DND-41 (cell line): Measurements from ENCODE around the gene CTSA.

Experiments
- ATAC-seq: fragments of 200-7000 bp; cut with Tn5 transposase; 3 replicates; pipeline ENCODE4 v1.9.1; 2021; ENCODE audit warnings: low read depth; ENCODE audit not compliant: insufficient read depth
- DNase-seq: peaks from one replicate; pipeline ENCODE4 v3.0.0-alpha.2; 2020
- H2AFZ ChIP-seq: 2 replicates; pipeline ENCODE4 v1.6.0; 2012; ENCODE audit warnings: low read depth, low read length
- H3K27ac ChIP-seq: 2 replicates; pipeline ENCODE4 v1.5.1; 2012; ENCODE audit warnings: low read length, inconsistent platforms
- H3K27me3 ChIP-seq: fragments of 200-600 bp; sonication (generic); 2 replicates; pipeline ENCODE4 v1.6.0; 2012; ENCODE audit warnings: low read length, mild to moderate bottlenecking, inconsistent platforms; ENCODE audit not compliant: insufficient read depth, poor library complexity
- H3K36me3 ChIP-seq: 2 replicates; pipeline ENCODE4 v1.5.1; 2012; ENCODE audit warnings: low read length, inconsistent platforms; ENCODE audit not compliant: insufficient read depth
- H3K4me1 ChIP-seq: 2 replicates; pipeline ENCODE4 v1.5.1; 2012; ENCODE audit warnings: mild to moderate bottlenecking, low read length; ENCODE audit not compliant: insufficient read depth
- H3K4me2 ChIP-seq: 2 replicates; pipeline ENCODE4 v1.6.0; 2012; ENCODE audit warnings: mild to moderate bottlenecking, moderate library complexity, low read length, inconsistent platforms; ENCODE audit not compliant: insufficient read depth
- H3K4me3 ChIP-seq, 2 experiments: fragments of 200-600 bp in 1 of 2; shearing (Covaris generic) in 1 of 2; 2 replicates each; pipeline ENCODE4 v1.5.1; 2012 to 2016; ENCODE audit warnings: inconsistent platforms in 2 of 2, low read length in 2 of 2, mild to moderate bottlenecking in 2 of 2, low read depth in 1 of 2, moderate library complexity in 1 of 2
- H3K79me2 ChIP-seq: 2 replicates; pipeline ENCODE4 v1.6.0; 2012; ENCODE audit warnings: low read length, inconsistent platforms; ENCODE audit not compliant: insufficient read depth
- H3K9ac ChIP-seq: 2 replicates; pipeline ENCODE4 v1.6.0; 2012; ENCODE audit warnings: low read depth, mild to moderate bottlenecking, inconsistent platforms, low read length, moderate library complexity
- H3K9me3 ChIP-seq: 2 replicates; pipeline ENCODE4 v1.5.1; 2012; ENCODE audit warnings: low read length, moderate library complexity, mild to moderate bottlenecking, inconsistent platforms; ENCODE audit not compliant: insufficient read depth, severe bottlenecking
- H4K20me1 ChIP-seq: 2 replicates; pipeline ENCODE4 v1.6.0; 2012; ENCODE audit warnings: low read length; ENCODE audit not compliant: insufficient read depth
- EZH2 ChIP-seq: IDR thresholded peaks from 3 replicates; pipeline ENCODE4 v1.6.1; 2012; ENCODE audit warnings: borderline replicate concordance, low read depth, mild to moderate bottlenecking, moderate library complexity, low read length, inconsistent platforms; ENCODE audit not compliant: severe bottlenecking
- TF ChIP-seq, protein P1 (sequence below): IDR thresholded peaks from 2 replicates; pipeline ENCODE4 v1.5.1; 2012; ENCODE audit warnings: borderline replicate concordance, low read length, moderate library complexity, mild to moderate bottlenecking; ENCODE audit not compliant: poor library complexity, severe bottlenecking; ENCODE audit errors: extremely low read depth

The CTSA gene

DNA sequence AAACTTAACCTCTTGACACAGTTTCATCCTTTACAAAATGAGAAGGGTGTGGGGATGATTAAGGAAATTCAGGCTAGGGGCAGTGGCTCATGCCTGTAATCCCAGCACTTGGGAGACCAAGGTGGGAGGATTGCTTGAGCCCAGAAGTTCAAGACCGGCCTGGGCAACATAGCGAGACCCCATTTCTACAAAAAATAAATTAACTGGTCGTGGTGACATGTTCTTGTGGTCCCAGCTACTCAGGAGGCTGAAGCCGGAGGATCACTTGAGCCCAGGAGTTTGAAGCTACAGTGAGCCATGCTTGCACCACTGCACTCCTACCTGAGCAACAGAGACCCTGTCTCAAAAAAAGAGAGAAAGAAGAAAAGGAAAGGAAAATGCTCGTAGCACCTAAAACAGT, 24.7 kb upstream of the CTSA start:
- Histone ChIP-seq H3K9ac (no peak overlapping the region), H3K79me2 (no peaks in the 10 kb centered on the region), H3K27ac (no peak overlapping the region), H3K4me3 (no peak overlapping the region), H4K20me1 (no peaks in the 10 kb centered on the region), H2AFZ (no peak overlapping the region), H3K4me2 (no peak overlapping the region), H3K36me3 (no peaks in the 10 kb centered on the region), H3K4me1 (no peaks in the 10 kb centered on the region), H3K27me3 (no peaks in the 10 kb centered on the region), H3K9me3 (no peaks in the 10 kb centered on the region)
- no peak for ATAC-seq
- TF ChIP-seq, protein P1, sequence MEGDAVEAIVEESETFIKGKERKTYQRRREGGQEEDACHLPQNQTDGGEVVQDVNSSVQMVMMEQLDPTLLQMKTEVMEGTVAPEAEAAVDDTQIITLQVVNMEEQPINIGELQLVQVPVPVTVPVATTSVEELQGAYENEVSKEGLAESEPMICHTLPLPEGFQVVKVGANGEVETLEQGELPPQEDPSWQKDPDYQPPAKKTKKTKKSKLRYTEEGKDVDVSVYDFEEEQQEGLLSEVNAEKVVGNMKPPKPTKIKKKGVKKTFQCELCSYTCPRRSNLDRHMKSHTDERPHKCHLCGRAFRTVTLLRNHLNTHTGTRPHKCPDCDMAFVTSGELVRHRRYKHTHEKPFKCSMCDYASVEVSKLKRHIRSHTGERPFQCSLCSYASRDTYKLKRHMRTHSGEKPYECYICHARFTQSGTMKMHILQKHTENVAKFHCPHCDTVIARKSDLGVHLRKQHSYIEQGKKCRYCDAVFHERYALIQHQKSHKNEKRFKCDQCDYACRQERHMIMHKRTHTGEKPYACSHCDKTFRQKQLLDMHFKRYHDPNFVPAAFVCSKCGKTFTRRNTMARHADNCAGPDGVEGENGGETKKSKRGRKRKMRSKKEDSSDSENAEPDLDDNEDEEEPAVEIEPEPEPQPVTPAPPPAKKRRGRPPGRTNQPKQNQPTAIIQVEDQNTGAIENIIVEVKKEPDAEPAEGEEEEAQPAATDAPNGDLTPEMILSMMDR: no peak
- no peak for TF ChIP-seq EZH2
- DNase-seq: no peak

DNA sequence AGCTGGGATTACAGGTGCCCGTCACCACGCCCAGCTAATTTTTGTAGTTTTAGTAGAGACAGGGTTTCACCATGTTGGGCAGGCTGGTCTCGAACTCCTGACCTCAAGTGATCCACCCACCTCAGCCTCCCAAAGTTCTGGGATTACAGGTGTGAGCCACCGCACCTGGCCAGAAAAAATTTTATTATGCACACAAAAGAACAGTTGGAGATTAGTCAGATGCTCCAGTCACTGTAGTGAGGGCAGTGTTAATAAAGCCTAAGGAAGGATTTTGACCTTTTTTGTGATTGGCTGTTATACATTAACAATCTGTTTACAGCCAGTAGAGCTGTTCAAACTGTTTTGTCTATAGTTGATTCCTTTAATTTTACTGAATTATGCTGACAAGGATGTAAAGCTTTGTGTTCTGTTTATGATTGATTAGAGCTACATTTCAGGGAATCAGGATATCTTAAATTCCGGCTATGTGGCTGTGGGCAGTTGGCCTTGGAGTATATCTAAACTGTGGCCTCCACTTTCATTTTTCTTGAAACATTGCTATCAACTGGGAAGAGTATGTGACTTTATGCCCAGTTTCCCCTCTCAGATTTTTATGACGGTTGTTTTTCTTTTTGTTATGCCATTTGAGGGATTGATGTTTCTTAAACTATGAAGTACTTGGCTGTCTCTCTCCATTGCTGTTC, 23.9 kb upstream of the CTSA start:
- no peak overlapping the region for H3K4me2 ChIP-seq
- H3K4me3 ChIP-seq: no peak overlapping the region
- H3K4me1 ChIP-seq: no peaks in the 10 kb centered on the region
- H3K27ac ChIP-seq: no peak overlapping the region
- no peaks in the 10 kb centered on the region for H3K36me3 ChIP-seq
- TF ChIP-seq, protein P1: no peak
- TF ChIP-seq EZH2: no peak
- H3K79me2 ChIP-seq: no peaks in the 10 kb centered on the region
- no peak overlapping the region for H2AFZ ChIP-seq
- DNase-seq (no peak), ATAC-seq (no peak)
- H3K9me3 ChIP-seq: no peaks in the 10 kb centered on the region
- no peaks in the 10 kb centered on the region for H3K27me3 ChIP-seq
- no peaks in the 10 kb centered on the region for H4K20me1 ChIP-seq
- no peak overlapping the region for H3K9ac ChIP-seq

DNA sequence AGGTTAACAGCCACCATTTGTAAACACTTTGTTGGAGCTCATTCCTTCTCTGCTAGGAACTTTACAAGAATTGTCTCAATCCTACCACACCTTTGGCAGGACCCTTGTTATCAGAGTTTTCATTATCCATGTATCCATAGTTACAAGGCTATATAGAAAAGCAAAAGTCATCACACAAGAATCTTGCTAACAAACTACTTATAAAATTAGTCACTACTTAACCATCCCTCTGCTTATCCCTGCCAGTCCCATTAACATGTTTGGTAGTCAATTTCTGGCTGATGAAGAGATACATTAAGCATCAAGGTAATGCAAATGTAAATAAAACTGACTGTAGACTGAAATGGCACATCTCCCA, 23.3 kb upstream of the CTSA start:
- no peak overlapping the region for H3K27ac ChIP-seq
- no peak overlapping the region for H3K9ac ChIP-seq
- ATAC-seq: no peak

More for the DNA sequence above, 23.3 kb upstream of the CTSA start:
- Histone ChIP-seq H3K9me3 (no peaks in the 10 kb centered on the region), H4K20me1 (no peaks in the 10 kb centered on the region), H3K4me1 (no peaks in the 10 kb centered on the region), H3K4me3 (no peak overlapping the region), H3K36me3 (no peaks in the 10 kb centered on the region), H3K4me2 (no peak overlapping the region), H3K79me2 (no peaks in the 10 kb centered on the region), H3K27me3 (no peaks in the 10 kb centered on the region), H2AFZ (no peak overlapping the region)
- TF ChIP-seq, protein P1: no peak
- no peak for TF ChIP-seq EZH2
- DNase-seq: no peak
